ENCODE data around the gene PTPN9.

The PTPN9 gene

GRCh38 chr15:75517233-75517632, 61.9 kb downstream of the PTPN9 start:
- TF ChIP-seq EZH2 (IDR thresholded peaks at IDR 0.05; ENCODE audit: borderline replicate concordance, low read length) (no peak), CTCF (IDR thresholded peaks at IDR 0.05; ENCODE audit: low read length) (no peak)
- Histone ChIP-seq H3K36me3 (ENCODE audit: insufficient read depth, low read length) (peaks cover 58% of the 10 kb centered on the region), H3K9me2 (ENCODE audit: low read depth, low read length) (no peaks in the 10 kb centered on the region), H2AFZ (ENCODE audit: low read length) (no peak overlapping the region), H3K79me2 (ENCODE audit: insufficient read depth, low read length) (no peaks in the 10 kb centered on the region), H3K9ac (ENCODE audit: low read length) (no peak overlapping the region), H3K27ac (ENCODE audit: low read depth, low read length, poor library complexity, severe bottlenecking) (no peak overlapping the region), H3K27me3 (ENCODE audit: insufficient read depth, low read length) (no peaks in the 10 kb centered on the region), H3K4me2 (ENCODE audit: low read length) (no peak overlapping the region), H3F3A (ENCODE audit: insufficient read depth, low read length) (no peaks in the 10 kb centered on the region), H4K20me1 (ENCODE audit: insufficient read depth, low read length) (no peaks in the 10 kb centered on the region), H3K9me3 (ENCODE audit: low read length) (no peaks in the 10 kb centered on the region), H3K4me3 (ENCODE audit: low read depth, low read length, poor library complexity, severe bottlenecking) (no peak overlapping the region), H3K4me1 (ENCODE audit: insufficient read depth, low read length, severe bottlenecking) (no peaks in the 10 kb centered on the region)

- Histone ChIP-seq H3K9me3 (ENCODE audit: low read length) (no peaks in the 10 kb centered on the region), H3K9me2 (ENCODE audit: low read depth, low read length) (no peaks in the 10 kb centered on the region), H3K36me3 (ENCODE audit: insufficient read depth, low read length) (peaks cover 38% of the 10 kb centered on the region), H3K4me2 (ENCODE audit: low read length) (no peak overlapping the region), H3K27ac (ENCODE audit: low read depth, low read length, poor library complexity, severe bottlenecking) (no peak overlapping the region), H3K9ac (ENCODE audit: low read length) (no peak overlapping the region), H3K27me3 (ENCODE audit: insufficient read depth, low read length) (no peaks in the 10 kb centered on the region), H4K20me1 (ENCODE audit: insufficient read depth, low read length) (no peaks in the 10 kb centered on the region), H3K4me3 (ENCODE audit: low read depth, low read length, poor library complexity, severe bottlenecking) (no peak overlapping the region), H3F3A (ENCODE audit: insufficient read depth, low read length) (no peaks in the 10 kb centered on the region), H3K79me2 (ENCODE audit: insufficient read depth, low read length) (no peaks in the 10 kb centered on the region), H3K4me1 (ENCODE audit: insufficient read depth, low read length, severe bottlenecking) (no peaks in the 10 kb centered on the region), H2AFZ (ENCODE audit: low read length) (no peak overlapping the region)
- TF ChIP-seq CTCF (IDR thresholded peaks at IDR 0.05; ENCODE audit: low read length) (peak; percentile 63), EZH2 (IDR thresholded peaks at IDR 0.05; ENCODE audit: borderline replicate concordance, low read length) (no peak)
These were observed 70.1 kb downstream of the PTPN9 start for GRCh38 chr15:75508840-75509532.

GRCh38 chr15:75502360-75502759, 76.8 kb downstream of the PTPN9 start:
- H3F3A ChIP-seq (ENCODE audit: insufficient read depth, low read length): no peaks in the 10 kb centered on the region
- H4K20me1 ChIP-seq (ENCODE audit: insufficient read depth, low read length): no peaks in the 10 kb centered on the region
- no peak overlapping the region for H3K4me3 ChIP-seq (ENCODE audit: low read depth, low read length, poor library complexity, severe bottlenecking)
- no peak overlapping the region for H3K9ac ChIP-seq (ENCODE audit: low read length)
- no peak overlapping the region for H2AFZ ChIP-seq (ENCODE audit: low read length)
- H3K36me3 ChIP-seq (ENCODE audit: insufficient read depth, low read length): peaks cover 24% of the 10 kb centered on the region
- H3K27me3 ChIP-seq (ENCODE audit: insufficient read depth, low read length): no peaks in the 10 kb centered on the region
- no peaks in the 10 kb centered on the region for H3K4me1 ChIP-seq (ENCODE audit: insufficient read depth, low read length, severe bottlenecking)
- no peak for TF ChIP-seq CTCF (IDR thresholded peaks at IDR 0.05; ENCODE audit: low read length)
- TF ChIP-seq EZH2 (IDR thresholded peaks at IDR 0.05; ENCODE audit: borderline replicate concordance, low read length): no peak
- H3K79me2 ChIP-seq (ENCODE audit: insufficient read depth, low read length): no peaks in the 10 kb centered on the region
- H3K4me2 ChIP-seq (ENCODE audit: low read length): no peak overlapping the region
- no peaks in the 10 kb centered on the region for H3K9me3 ChIP-seq (ENCODE audit: low read length)
- no peak overlapping the region for H3K27ac ChIP-seq (ENCODE audit: low read depth, low read length, poor library complexity, severe bottlenecking)
- H3K9me2 ChIP-seq (ENCODE audit: low read depth, low read length): no peaks in the 10 kb centered on the region
